Parathyroid adenoma (tissue), 2 donors: ENCODE measurements around the gene RPL21.
A peak's percentile ranks its signal among the peaks of the same experiment; 100 is the strongest.

Experiments
- H2AFZ ChIP-seq: fragments of 300-600 bp; sonication (generic); one replicate; pipeline ENCODE4 v1.7.0; 2017; ENCODE audit warnings: antibody characterized with exemption, mild to moderate bottlenecking
- H3K27ac ChIP-seq: fragments of 300-600 bp; sonication (generic); one replicate; pipeline ENCODE4 v1.7.0; 2017
- H3K27me3 ChIP-seq: fragments of 300-600 bp; sonication (generic); one replicate; pipeline ENCODE4 v1.7.0; 2017; ENCODE audit warnings: low read length; ENCODE audit not compliant: control insufficient read depth, insufficient read depth
- H3K36me3 ChIP-seq: fragments of 300-600 bp; sonication (generic); one replicate; pipeline ENCODE4 v1.7.0; 2017; ENCODE audit warnings: low read length; ENCODE audit not compliant: control insufficient read depth, insufficient read depth
- H3K4me1 ChIP-seq: fragments of 300-600 bp; sonication (generic); one replicate; pipeline ENCODE4 v1.7.0; 2017; ENCODE audit warnings: control low read depth
- H3K4me2 ChIP-seq: fragments of 300-600 bp; sonication (generic); one replicate; pipeline ENCODE4 v1.7.0; 2017; ENCODE audit warnings: low read length
- H3K4me3 ChIP-seq: fragments of 300-600 bp; sonication (generic); one replicate; pipeline ENCODE4 v1.7.0; 2017; ENCODE audit warnings: low read depth, low read length
- H3K79me2 ChIP-seq: fragments of 300-600 bp; sonication (generic); one replicate; pipeline ENCODE4 v1.7.0; 2017; ENCODE audit warnings: control low read depth
- H3K9ac ChIP-seq: fragments of 300-600 bp; sonication (generic); one replicate; pipeline ENCODE4 v1.7.0; 2017; ENCODE audit warnings: mild to moderate bottlenecking
- H3K9me3 ChIP-seq: fragments of 300-600 bp; sonication (generic); one replicate; pipeline ENCODE4 v1.7.0; 2017; ENCODE audit warnings: low read length; ENCODE audit not compliant: control insufficient read depth
- CTCF ChIP-seq: fragments of 300-600 bp; sonication (generic); IDR thresholded peaks from one replicate; pipeline ENCODE4 v1.7.0; 2017; ENCODE audit warnings: antibody characterized with exemption, mild to moderate bottlenecking
- donor health status: primary hyperparathyroidism.

RPL21 gene

GRCh38 chr13:27233964-27234363, 17.4 kb upstream of the RPL21 start:
- no peak for TF ChIP-seq CTCF
- no peak overlapping the region for H2AFZ ChIP-seq
- no peak overlapping the region for H3K27ac ChIP-seq
- H3K36me3 ChIP-seq = no peaks in the 10 kb centered on the region
- no peak overlapping the region for H3K4me2 ChIP-seq
- H3K9ac ChIP-seq = no peak overlapping the region
- no peaks in the 10 kb centered on the region for H3K79me2 ChIP-seq
- H3K4me1 ChIP-seq = no peaks in the 10 kb centered on the region
- no peaks in the 10 kb centered on the region for H3K27me3 ChIP-seq
- no peak overlapping the region for H3K4me3 ChIP-seq
- no peaks in the 10 kb centered on the region for H3K9me3 ChIP-seq

GRCh38 chr13:27236478-27236877, 14.9 kb upstream of the RPL21 start:
- Histone ChIP-seq H3K4me3 (no peak overlapping the region), H3K4me2 (no peak overlapping the region), H3K27ac (no peak overlapping the region), H3K27me3 (no peaks in the 10 kb centered on the region), H3K4me1 (no peaks in the 10 kb centered on the region), H2AFZ (no peak overlapping the region), H3K9ac (no peak overlapping the region), H3K79me2 (no peaks in the 10 kb centered on the region), H3K9me3 (no peaks in the 10 kb centered on the region), H3K36me3 (no peaks in the 10 kb centered on the region)
- TF ChIP-seq CTCF = no peak

- Histone ChIP-seq H3K27me3 (no peaks in the 10 kb centered on the region), H3K4me2 (no peak overlapping the region)
- TF ChIP-seq CTCF = no peak
Measured at GRCh38 chr13:27242702-27243101, 8.7 kb upstream of the RPL21 start.

GRCh38 chr13:27245610-27246009, 5.7 kb upstream of the RPL21 start:
- no peaks in the 10 kb centered on the region for H3K9me3 ChIP-seq
- TF ChIP-seq CTCF = no peak
- no peak overlapping the region for H3K4me2 ChIP-seq
- no peaks in the 10 kb centered on the region for H3K27me3 ChIP-seq
- H3K9ac ChIP-seq = no peak overlapping the region
- H3K27ac ChIP-seq = no peak overlapping the region
- H3K36me3 ChIP-seq = no peaks in the 10 kb centered on the region
- no peak overlapping the region for H2AFZ ChIP-seq
- H3K79me2 ChIP-seq = no peaks in the 10 kb centered on the region
- no peak overlapping the region for H3K4me3 ChIP-seq
- no peaks in the 10 kb centered on the region for H3K4me1 ChIP-seq

More at GRCh38 chr13:27242702-27243101, 8.7 kb upstream of the RPL21 start:
- Histone ChIP-seq H3K9me3 (no peaks in the 10 kb centered on the region), H2AFZ (no peak overlapping the region), H3K4me1 (no peaks in the 10 kb centered on the region), H3K79me2 (no peaks in the 10 kb centered on the region), H3K4me3 (no peak overlapping the region), H3K27ac (no peak overlapping the region), H3K9ac (no peak overlapping the region), H3K36me3 (no peaks in the 10 kb centered on the region)

- H3K4me1 ChIP-seq = no peaks in the 10 kb centered on the region
- H3K27me3 ChIP-seq = no peaks in the 10 kb centered on the region
- peaks cover 12% of the 10 kb centered on the region for H3K79me2 ChIP-seq
- peak overlapping the region; percentile 93 for H3K4me3 ChIP-seq
- peak overlapping the region; percentile 99 for H3K27ac ChIP-seq
- H3K36me3 ChIP-seq = no peaks in the 10 kb centered on the region
- H3K4me2 ChIP-seq = peak overlapping the region; percentile 88
- H3K9ac ChIP-seq = peak overlapping the region; percentile 87
- H2AFZ ChIP-seq = peak overlapping the region; percentile 89
- no peaks in the 10 kb centered on the region for H3K9me3 ChIP-seq
- TF ChIP-seq CTCF = no peak
Measured at GRCh38 chr13:27250833-27251165, 559 bp upstream of the RPL21 start.
